Activated CD4-positive, alpha-beta T cell treated with anti-CD3 and anti-CD28 coated beads for 36 hours (primary cell): ENCODE data around the gene IGFBP7. TPM values are rescaled to one million over a fixed set of nuclear protein-coding genes. Genes with fewer than 3 reads are reported as not detected.
A peak's percentile ranks its signal among the peaks of the same experiment; 100 is the strongest.

ENCODE experiments used
- ATAC-seq: fragments of 200-7000 bp; cut with Tn5 transposase; one replicate; pipeline ENCODE4 v1.10.0; 2021; ENCODE audit warnings: mild to moderate bottlenecking, moderate library complexity
- CTCF ChIA-PET: fragments of 350-600 bp; sonication (Branson Sonifier 250); formaldehyde crosslinking; loops from one replicate; lab custom pipeline; 2021; ENCODE audit warnings: antibody characterized with exemption; lab: Charles Lee
- POLR2A ChIA-PET: fragments of 350-600 bp; sonication (Branson Sonifier 250); formaldehyde crosslinking; loops from one replicate; lab custom pipeline; 2021; ENCODE audit warnings: antibody characterized with exemption, inconsistent platforms; lab: Charles Lee
- DNase-seq: peaks from one replicate; pipeline ENCODE4 v3.0.0-alpha.2; 2020
- H3K27ac Mint-ChIP-seq: one replicate; pipeline ENCODE4 v1.8.0; 2021; ENCODE audit warnings: mixed read lengths
- H3K27me3 Mint-ChIP-seq: one replicate; pipeline ENCODE4 v1.8.0; 2021; ENCODE audit warnings: mixed read lengths
- H3K36me3 Mint-ChIP-seq: one replicate; pipeline ENCODE4 v1.8.0; 2021; ENCODE audit warnings: low read depth, mixed read lengths
- H3K4me1 Mint-ChIP-seq: one replicate; pipeline ENCODE4 v1.8.0; 2021; ENCODE audit warnings: mixed read lengths
- H3K4me3 Mint-ChIP-seq: one replicate; pipeline ENCODE4 v1.8.0; 2021; ENCODE audit warnings: mild to moderate bottlenecking, moderate library complexity, mixed read lengths
- H3K9me3 Mint-ChIP-seq: one replicate; pipeline ENCODE4 v1.8.0; 2021; ENCODE audit warnings: low read depth, mixed read lengths
- intact Hi-C, 2 experiments: fragments of 100-400 bp; cut with DNase I in 1 of 2; cut with micrococcal nuclease in 1 of 2; formaldehyde crosslinking; loops; one replicate each; pipeline versions ENCODE4 v1.14.2 to v1.15.1; 2022 to 2024; cut with DNase I, micrococcal nuclease
- total RNA-seq, 2 experiments: library from RNA; stranded (reverse); gene quantifications; one replicate each; pipeline ENCODE4 v1.2.3, GENCODE V29; 2021

Gene IGFBP7
- total RNA-seq, 2 experiments from 2014 or later, result not detected

- Mint-ChIP-seq H3K4me3 (no peak overlapping the region), H3K27me3 (peaks cover 7% of the 10 kb centered on the region), H3K36me3 (no peaks in the 10 kb centered on the region), H3K9me3 (peaks cover 10% of the 10 kb centered on the region), H3K27ac (no peak overlapping the region), H3K4me1 (no peaks in the 10 kb centered on the region)
- CTCF ChIA-PET, result interaction anchor here (0.8 kb wide), 1 partner anchor 36 kb away, joined by 3 read pairs; no protein-coding TSS in a partner anchor
- DNase-seq (no peak), ATAC-seq (no peak)
- POLR2A ChIA-PET, result no interaction called here
- intact Hi-C loops, result no loop called here
Observed at GRCh38 chr4:57127361-57127760, 17.2 kb upstream of the IGFBP7 start.

DNA sequence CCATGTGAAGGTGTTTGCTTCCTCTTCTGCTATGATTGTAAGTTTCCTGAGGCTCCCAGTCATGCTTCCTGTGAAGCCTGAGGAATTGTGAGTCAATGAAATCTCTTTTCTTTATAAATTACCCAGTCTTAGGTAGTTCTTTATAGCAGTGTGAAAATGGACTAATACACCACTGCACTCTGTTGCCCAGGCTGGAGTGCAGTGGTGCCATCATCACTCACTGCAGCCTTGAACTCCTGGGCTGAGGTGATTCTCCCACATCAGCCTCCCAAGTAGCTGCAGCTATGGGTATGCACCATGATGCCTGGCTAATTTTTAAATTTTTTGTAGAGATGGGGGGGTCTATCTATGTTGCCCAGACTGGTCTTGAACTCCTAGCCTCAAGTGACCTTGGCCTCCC lies 15.8 kb upstream of the IGFBP7 start:
- Mint-ChIP-seq H3K4me3 (no peak overlapping the region), H3K9me3 (peaks cover 10% of the 10 kb centered on the region), H3K27ac (no peak overlapping the region), H3K36me3 (no peaks in the 10 kb centered on the region), H3K4me1 (no peaks in the 10 kb centered on the region), H3K27me3 (peaks cover 5% of the 10 kb centered on the region)
- no peak for ATAC-seq
- POLR2A ChIA-PET, result no interaction called here
- no peak for DNase-seq
- intact Hi-C loops, result no loop called here
- CTCF ChIA-PET, result no interaction called here

- no peaks in the 10 kb centered on the region for H3K36me3 Mint-ChIP-seq
- POLR2A ChIA-PET, result no interaction called here
Observed at GRCh38 chr4:57124145-57124544, 14.0 kb upstream of the IGFBP7 start.

GRCh38 chr4:57122959-57123358 lies 12.8 kb upstream of the IGFBP7 start:
- Mint-ChIP-seq H3K9me3 (peaks cover 10% of the 10 kb centered on the region), H3K27ac (no peak overlapping the region), H3K4me1 (no peaks in the 10 kb centered on the region), H3K36me3 (no peaks in the 10 kb centered on the region), H3K4me3 (no peak overlapping the region), H3K27me3 (peaks cover 10% of the 10 kb centered on the region)
- ATAC-seq (no peak), DNase-seq (no peak)
- ChIA-PET POLR2A (no interaction called here), CTCF (interaction anchor here (0.9 kb wide), 1 partner anchor 48 kb away, joined by 5 read pairs; no protein-coding TSS in a partner anchor)
- intact Hi-C loops, result no loop called here

More at GRCh38 chr4:57124145-57124544, 14.0 kb upstream of the IGFBP7 start:
- CTCF ChIA-PET, result no interaction called here
- intact Hi-C loops, result no loop called here
- no peak overlapping the region for H3K27ac Mint-ChIP-seq
- H3K27me3 Mint-ChIP-seq, result peaks cover 8% of the 10 kb centered on the region
- DNase-seq (no peak), ATAC-seq (no peak)
- peaks cover 10% of the 10 kb centered on the region for H3K9me3 Mint-ChIP-seq
- no peaks in the 10 kb centered on the region for H3K4me1 Mint-ChIP-seq
- no peak overlapping the region for H3K4me3 Mint-ChIP-seq

- H3K4me1 Mint-ChIP-seq, result no peaks in the 10 kb centered on the region
- no peak overlapping the region for H3K27ac Mint-ChIP-seq
- H3K36me3 Mint-ChIP-seq, result no peaks in the 10 kb centered on the region
- POLR2A ChIA-PET, result no interaction called here
- H3K27me3 Mint-ChIP-seq, result peaks cover 16% of the 10 kb centered on the region
- H3K4me3 Mint-ChIP-seq, result no peak overlapping the region
- CTCF ChIA-PET, result no interaction called here
- H3K9me3 Mint-ChIP-seq, result no peaks in the 10 kb centered on the region
- no peak for ATAC-seq
- DNase-seq, result no peak
- intact Hi-C loops, result no loop called here
Observed at GRCh38 chr4:57119054-57119651, 9.0 kb upstream of the IGFBP7 start.

DNA sequence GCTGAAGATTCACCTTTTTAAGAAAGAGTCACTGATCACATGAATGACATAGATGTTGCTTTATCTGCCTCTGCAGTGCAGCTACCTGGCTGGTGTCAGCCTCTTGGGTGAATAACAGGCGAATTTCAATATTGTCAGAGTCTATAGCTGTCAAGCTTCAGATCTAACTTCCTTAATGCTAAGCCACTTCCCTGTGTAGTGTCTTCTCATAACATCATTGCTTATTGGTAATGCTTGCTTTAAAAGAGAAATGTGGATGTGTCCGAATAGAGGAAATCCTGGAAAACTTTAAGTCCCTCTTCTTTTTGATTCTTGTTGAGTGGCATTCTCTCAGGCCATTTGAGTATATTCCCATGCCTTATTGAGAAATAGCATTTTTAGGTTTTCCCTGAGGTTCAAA lies 7.3 kb upstream of the IGFBP7 start:
- intact Hi-C loops, result no loop called here
- Mint-ChIP-seq H3K9me3 (no peaks in the 10 kb centered on the region), H3K27me3 (peaks cover 23% of the 10 kb centered on the region), H3K36me3 (no peaks in the 10 kb centered on the region), H3K4me3 (no peak overlapping the region), H3K4me1 (no peaks in the 10 kb centered on the region), H3K27ac (no peak overlapping the region)
- ATAC-seq (no peak), DNase-seq (no peak)
- POLR2A ChIA-PET, result no interaction called here
- CTCF ChIA-PET, result no interaction called here

DNA sequence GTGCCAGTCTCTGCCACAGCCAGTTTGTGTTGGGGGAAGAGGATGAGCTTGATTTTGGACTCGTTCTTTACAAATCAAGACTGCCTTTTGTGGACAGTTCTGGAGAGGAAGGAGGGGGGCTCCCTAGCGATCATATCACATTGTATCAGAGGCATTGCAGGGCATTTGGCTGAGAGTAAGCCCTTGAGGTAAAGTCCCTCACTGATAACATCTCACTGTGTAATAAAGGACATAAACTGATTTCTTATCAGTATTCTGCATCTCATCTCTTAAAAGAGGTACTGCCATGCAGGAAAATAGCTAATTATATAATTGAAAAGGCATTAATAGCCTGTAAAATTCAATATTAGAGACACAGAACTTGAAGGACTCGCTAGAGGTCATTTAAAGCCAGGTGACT lies 6.1 kb upstream of the IGFBP7 start:
- H3K27me3 Mint-ChIP-seq, result peaks cover 28% of the 10 kb centered on the region
- no peaks in the 10 kb centered on the region for H3K36me3 Mint-ChIP-seq
- CTCF ChIA-PET, result no interaction called here
- peaks cover 1% of the 10 kb centered on the region for H3K4me1 Mint-ChIP-seq
- POLR2A ChIA-PET, result no interaction called here
- H3K4me3 Mint-ChIP-seq, result no peak overlapping the region
- H3K9me3 Mint-ChIP-seq, result no peaks in the 10 kb centered on the region
- no peak overlapping the region for H3K27ac Mint-ChIP-seq
- DNase-seq (no peak), ATAC-seq (no peak)
- intact Hi-C loops, result no loop called here

- ChIA-PET POLR2A (no interaction called here), CTCF (no interaction called here)
- H3K27me3 Mint-ChIP-seq, result peaks cover 36% of the 10 kb centered on the region
- H3K9me3 Mint-ChIP-seq, result no peaks in the 10 kb centered on the region
- no peaks in the 10 kb centered on the region for H3K36me3 Mint-ChIP-seq
- H3K27ac Mint-ChIP-seq, result no peak overlapping the region
- intact Hi-C loops, result no loop called here
- no peak for ATAC-seq
- H3K4me1 Mint-ChIP-seq, result peaks cover 9% of the 10 kb centered on the region
- no peak overlapping the region for H3K4me3 Mint-ChIP-seq
- DNase-seq, result no peak
Observed at GRCh38 chr4:57114973-57115372, 4.8 kb upstream of the IGFBP7 start.

GRCh38 chr4:57113870-57114269 lies 3.7 kb upstream of the IGFBP7 start:
- Mint-ChIP-seq H3K27ac (no peak overlapping the region), H3K4me1 (peaks cover 9% of the 10 kb centered on the region), H3K4me3 (no peak overlapping the region), H3K27me3 (peaks cover 38% of the 10 kb centered on the region), H3K36me3 (no peaks in the 10 kb centered on the region), H3K9me3 (no peaks in the 10 kb centered on the region)
- DNase-seq, result no peak
- intact Hi-C loops, result no loop called here
- POLR2A ChIA-PET, result interaction anchor here (0.7 kb wide), 1 partner anchor 43 kb away, joined by 3 read pairs; no protein-coding TSS in a partner anchor
- CTCF ChIA-PET, result no interaction called here
- ATAC-seq, result no peak

DNA sequence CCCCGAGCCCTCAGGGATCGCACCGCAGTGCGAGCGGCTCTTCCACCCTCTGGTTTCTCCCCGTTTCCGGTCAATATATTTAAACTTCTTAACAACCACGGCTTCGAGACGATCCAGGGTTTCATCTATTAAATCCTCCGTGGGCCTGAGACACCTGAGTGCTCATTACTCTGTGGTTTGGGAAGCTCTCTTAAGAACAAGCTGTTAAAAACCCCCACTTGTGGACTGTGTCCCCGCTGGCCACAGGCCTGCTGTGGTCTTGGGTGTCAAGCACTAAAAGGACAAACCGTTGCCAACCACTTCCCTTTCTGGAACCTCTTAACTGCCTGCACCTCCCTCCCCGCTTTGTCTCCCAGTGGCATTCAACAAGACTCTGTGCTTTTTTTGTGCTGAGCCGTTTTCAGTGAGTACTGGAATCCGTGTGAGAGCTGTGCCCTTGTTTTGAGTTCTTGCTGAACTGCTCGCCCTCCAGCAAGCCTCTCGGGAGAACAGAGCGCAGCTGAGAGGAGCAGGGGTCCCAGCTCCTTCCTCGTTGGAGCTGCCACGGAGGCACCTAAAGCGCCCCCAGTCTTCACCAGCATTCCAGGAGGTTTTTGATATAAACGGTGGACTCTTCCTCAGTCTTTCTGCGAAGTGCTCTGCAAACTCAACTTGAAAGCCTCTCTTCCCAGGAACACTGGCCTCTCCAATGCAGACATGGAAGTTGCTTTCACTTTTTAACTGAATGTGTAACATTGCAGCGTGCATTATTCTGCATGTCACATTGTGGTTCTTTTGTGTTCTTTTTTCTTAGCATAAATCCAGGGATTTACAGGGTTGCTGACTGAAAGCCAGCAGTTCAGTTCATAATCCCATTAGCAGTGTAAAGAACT lies 691 bp upstream of the IGFBP7 start:
- CTCF ChIA-PET, result interaction anchor here (0.6 to 1.5 kb wide), 3 partner anchors 10 to 151 kb away, joined by 3 to 7 read pairs (median 3); no protein-coding TSS in a partner anchor
- H3K27me3 Mint-ChIP-seq, result peaks cover 48% of the 10 kb centered on the region
- peaks cover 9% of the 10 kb centered on the region for H3K4me1 Mint-ChIP-seq
- no peaks in the 10 kb centered on the region for H3K36me3 Mint-ChIP-seq
- POLR2A ChIA-PET, result no interaction called here
- H3K4me3 Mint-ChIP-seq, result peak overlapping the region; percentile 68
- ATAC-seq (peak; percentile 12), DNase-seq (peak; percentile 6)
- no peak overlapping the region for H3K27ac Mint-ChIP-seq
- no peaks in the 10 kb centered on the region for H3K9me3 Mint-ChIP-seq
- intact Hi-C loops, result no loop called here

DNA sequence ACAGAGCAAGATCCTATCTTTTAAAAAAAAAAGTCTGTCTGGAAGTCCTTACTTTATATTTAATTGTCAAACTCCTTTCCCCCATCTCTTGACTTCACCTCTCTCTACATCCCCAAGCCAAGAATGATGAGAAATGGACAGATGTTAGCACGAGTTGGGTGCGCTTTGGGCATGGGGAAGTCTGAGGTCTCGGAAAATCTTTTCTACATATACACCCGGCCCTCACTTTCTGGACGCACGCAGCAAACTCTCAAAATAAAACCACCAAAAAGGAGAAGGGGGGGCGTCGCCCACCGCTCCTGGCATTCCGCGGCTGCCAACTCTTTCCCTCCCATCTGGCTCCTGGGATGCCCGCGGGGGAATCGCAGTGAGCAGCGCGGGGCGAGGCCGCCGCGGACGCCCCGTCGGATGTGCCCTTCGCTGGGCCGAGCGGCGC lies 756 bp downstream of the IGFBP7 start:
- Mint-ChIP-seq H3K4me3 (no peak overlapping the region), H3K9me3 (no peaks in the 10 kb centered on the region), H3K4me1 (peaks cover 9% of the 10 kb centered on the region), H3K36me3 (no peaks in the 10 kb centered on the region), H3K27ac (no peak overlapping the region), H3K27me3 (peaks cover 48% of the 10 kb centered on the region)
- ATAC-seq (no peak), DNase-seq (no peak)
- POLR2A ChIA-PET, result no interaction called here
- intact Hi-C loops, result no loop called here
- CTCF ChIA-PET, result interaction anchor here (1.4 kb wide), 1 partner anchor 12 kb away, joined by 3 read pairs; no protein-coding TSS in a partner anchor
